ENCODE data around the gene CA4.
A peak's percentile ranks its signal among the peaks of the same experiment; 100 is the strongest.
"Not testable (repeated sequence)": the region's sequence is repeated elsewhere in the genome, so short reads cannot be mapped to it uniquely, and the experiment has no call there.

Gene CA4

GRCh38 chr17:60171753-60172079, 21.9 kb downstream of the CA4 start:
- FAIRE-seq = no peak
- no peak for DNase-seq (ENCODE audit: low spot score)

GRCh38 chr17:60173304-60173819, 23.6 kb downstream of the CA4 start:
- DNase-seq (ENCODE audit: low spot score) (no peak), FAIRE-seq (no peak)

GRCh38 chr17:60174035-60174434, 24.3 kb downstream of the CA4 start:
- DNase-seq (ENCODE audit: low spot score) = no peak
- FAIRE-seq = no peak

GRCh38 chr17:60174767-60175166, 25.0 kb downstream of the CA4 start:
- not testable (repeated sequence) for DNase-seq (ENCODE audit: low spot score)

GRCh38 chr17:60176763-60177162, 27.0 kb downstream of the CA4 start:
- FAIRE-seq; DNase-seq (ENCODE audit: low spot score): not testable (repeated sequence)

More at GRCh38 chr17:60174767-60175166, 25.0 kb downstream of the CA4 start:
- not testable (repeated sequence) for FAIRE-seq

GRCh38 chr17:60178180-60178579, 28.4 kb downstream of the CA4 start:
- DNase-seq (ENCODE audit: low spot score); FAIRE-seq: not testable (repeated sequence)

- DNase-seq (ENCODE audit: low spot score); FAIRE-seq: not testable (repeated sequence)
These were observed 30.6 kb downstream of the CA4 start for GRCh38 chr17:60180380-60180779.

- not testable (repeated sequence) for FAIRE-seq; DNase-seq (ENCODE audit: low spot score)
These were observed 36.6 kb downstream of the CA4 start for GRCh38 chr17:60186372-60186771.

- DNase-seq (ENCODE audit: low spot score) (peak; percentile 77), FAIRE-seq (peak; percentile 92)
These were observed 37.3 kb downstream of the CA4 start for GRCh38 chr17:60186846-60187745.

- no peak for FAIRE-seq
- DNase-seq (ENCODE audit: low spot score) = no peak
These were observed 39.0 kb downstream of the CA4 start for GRCh38 chr17:60188759-60189158.

GRCh38 chr17:60190032-60190431, 40.3 kb downstream of the CA4 start:
- FAIRE-seq = not testable (repeated sequence)

GRCh38 chr17:60193032-60193431, 43.3 kb downstream of the CA4 start:
- not testable (repeated sequence) for DNase-seq (ENCODE audit: low spot score); FAIRE-seq

More at GRCh38 chr17:60190032-60190431, 40.3 kb downstream of the CA4 start:
- DNase-seq (ENCODE audit: low spot score) = not testable (repeated sequence)

GRCh38 chr17:60193482-60193881, 43.7 kb downstream of the CA4 start:
- DNase-seq (ENCODE audit: low spot score) (no peak), FAIRE-seq (no peak)

GRCh38 chr17:60194141-60194540, 44.4 kb downstream of the CA4 start:
- DNase-seq (ENCODE audit: low spot score); FAIRE-seq: not testable (repeated sequence)

GRCh38 chr17:60198630-60199029, 48.9 kb downstream of the CA4 start:
- not testable (repeated sequence) for DNase-seq (ENCODE audit: low spot score); FAIRE-seq

- DNase-seq (ENCODE audit: low spot score); FAIRE-seq: not testable (repeated sequence)
These were observed 56.0 kb downstream of the CA4 start for GRCh38 chr17:60205782-60206181.

GRCh38 chr17:60208302-60208701, 58.5 kb downstream of the CA4 start:
- not testable (repeated sequence) for DNase-seq (ENCODE audit: low spot score); FAIRE-seq

Measured in RCC 7860 (cell line).